ENCODE data around the gene TRIM2.

- TF ChIP-seq EZH2 (IDR thresholded peaks at IDR 0.05; ENCODE audit: low read depth, low read length, severe bottlenecking) (no peak), POLR2A (IDR thresholded peaks at IDR 0.05; ENCODE audit: control extremely low read depth in 1 of 2, low read depth in 2 of 2, low read length in 2 of 2) (no peak), SAP30 (IDR thresholded peaks at IDR 0.05; ENCODE audit: insufficient read depth, insufficient replicate concordance, low read length) (no peak), GABPA (IDR thresholded peaks at IDR 0.05; ENCODE audit: borderline replicate concordance, insufficient read depth, low read length) (no peak), RAD21 (IDR thresholded peaks at IDR 0.05 in 1 of 2, conservative IDR thresholded peaks at IDR 0.05 in 1 of 2; ENCODE audit: low read depth in 2 of 2, low read length in 2 of 2) (no peak), POLR2AphosphoS5 (IDR thresholded peaks at IDR 0.05; ENCODE audit: low read depth, low read length) (no peak), BACH1 (IDR thresholded peaks at IDR 0.05; ENCODE audit: low read length) (no peak)
These were observed 121.3 kb downstream of the TRIM2 start for GRCh38 chr4:153325558-153325957.
